GM06990 (cell line): ENCODE measurements around the gene BRAT1.

Experiments used
- DNase-seq: peaks from one replicate; pipeline ENCODE4 v3.0.0-alpha.2; 2011; ENCODE audit not compliant: insufficient read length; ENCODE audit errors: extremely low read depth
- H3K27me3 ChIP-seq: replicated peaks from 2 replicates; pipeline ENCODE4 v1.6.0; 2011; ENCODE audit warnings: low read length; ENCODE audit not compliant: control insufficient read depth, insufficient read depth
- H3K36me3 ChIP-seq: 2 replicates; pipeline ENCODE4 v1.5.1; 2011; ENCODE audit warnings: low read length; ENCODE audit not compliant: control insufficient read depth, insufficient read depth
- H3K4me3 ChIP-seq: replicated peaks from 2 replicates; pipeline ENCODE4 v1.5.1; 2011; ENCODE audit warnings: low read depth, mild to moderate bottlenecking, control low read depth, low read length
- TF ChIP-seq, protein P1 (sequence below): IDR thresholded peaks from 2 replicates; pipeline ENCODE4 v1.5.1; 2011; ENCODE audit warnings: low read length, control low read depth, mild to moderate bottlenecking, inconsistent platforms; ENCODE audit not compliant: insufficient read depth, poor library complexity, severe bottlenecking

BRAT1 gene

GRCh38 chr7:2542011-2542915 is 13.1 kb downstream of the BRAT1 start:
- Histone ChIP-seq H3K4me3 (no peak overlapping the region), H3K27me3 (no peaks in the 10 kb centered on the region), H3K36me3 (peaks cover 36% of the 10 kb centered on the region)
- TF ChIP-seq, protein P1, sequence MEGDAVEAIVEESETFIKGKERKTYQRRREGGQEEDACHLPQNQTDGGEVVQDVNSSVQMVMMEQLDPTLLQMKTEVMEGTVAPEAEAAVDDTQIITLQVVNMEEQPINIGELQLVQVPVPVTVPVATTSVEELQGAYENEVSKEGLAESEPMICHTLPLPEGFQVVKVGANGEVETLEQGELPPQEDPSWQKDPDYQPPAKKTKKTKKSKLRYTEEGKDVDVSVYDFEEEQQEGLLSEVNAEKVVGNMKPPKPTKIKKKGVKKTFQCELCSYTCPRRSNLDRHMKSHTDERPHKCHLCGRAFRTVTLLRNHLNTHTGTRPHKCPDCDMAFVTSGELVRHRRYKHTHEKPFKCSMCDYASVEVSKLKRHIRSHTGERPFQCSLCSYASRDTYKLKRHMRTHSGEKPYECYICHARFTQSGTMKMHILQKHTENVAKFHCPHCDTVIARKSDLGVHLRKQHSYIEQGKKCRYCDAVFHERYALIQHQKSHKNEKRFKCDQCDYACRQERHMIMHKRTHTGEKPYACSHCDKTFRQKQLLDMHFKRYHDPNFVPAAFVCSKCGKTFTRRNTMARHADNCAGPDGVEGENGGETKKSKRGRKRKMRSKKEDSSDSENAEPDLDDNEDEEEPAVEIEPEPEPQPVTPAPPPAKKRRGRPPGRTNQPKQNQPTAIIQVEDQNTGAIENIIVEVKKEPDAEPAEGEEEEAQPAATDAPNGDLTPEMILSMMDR: no peak
- DNase-seq: no peak

DNA sequence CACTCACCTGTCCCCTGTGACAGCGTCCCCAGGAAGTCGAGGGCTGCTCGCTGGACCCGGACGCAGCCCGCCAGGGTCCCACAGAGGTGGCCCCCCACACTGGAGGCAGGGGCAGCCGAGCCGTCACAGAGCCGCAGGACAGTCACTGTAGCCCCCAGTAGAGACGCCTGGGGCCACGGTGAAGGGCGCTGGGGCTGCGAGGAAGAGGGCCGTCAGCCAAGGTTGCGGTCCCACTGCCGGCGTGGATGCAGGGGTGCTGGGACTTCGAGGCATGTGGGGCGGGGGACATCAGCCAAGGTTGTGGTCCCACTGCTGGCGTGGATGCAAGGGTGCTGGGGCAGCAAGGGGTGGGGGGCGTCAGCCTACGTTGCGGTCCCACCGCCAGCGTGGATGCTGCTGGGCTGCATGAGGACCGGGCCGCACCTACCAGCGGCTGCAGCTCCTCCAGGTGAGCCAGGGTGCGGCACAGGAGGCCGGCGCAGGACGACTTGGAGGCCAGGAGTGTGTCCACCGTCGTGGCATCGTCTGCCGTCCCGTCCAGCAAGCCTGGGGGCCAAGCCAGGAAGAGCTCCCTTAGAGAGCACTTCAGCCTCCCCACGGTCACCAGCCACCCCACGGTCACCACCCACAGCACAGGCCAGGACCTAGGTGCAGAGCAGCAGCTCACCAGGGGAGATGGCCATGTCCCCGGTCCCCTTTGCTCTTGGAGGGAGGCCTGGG is 13.9 kb downstream of the BRAT1 start:
- peaks cover 34% of the 10 kb centered on the region for H3K36me3 ChIP-seq
- DNase-seq: no peak
- H3K4me3 ChIP-seq: no peak overlapping the region
- TF ChIP-seq, protein P1: no peak
- no peaks in the 10 kb centered on the region for H3K27me3 ChIP-seq

DNA sequence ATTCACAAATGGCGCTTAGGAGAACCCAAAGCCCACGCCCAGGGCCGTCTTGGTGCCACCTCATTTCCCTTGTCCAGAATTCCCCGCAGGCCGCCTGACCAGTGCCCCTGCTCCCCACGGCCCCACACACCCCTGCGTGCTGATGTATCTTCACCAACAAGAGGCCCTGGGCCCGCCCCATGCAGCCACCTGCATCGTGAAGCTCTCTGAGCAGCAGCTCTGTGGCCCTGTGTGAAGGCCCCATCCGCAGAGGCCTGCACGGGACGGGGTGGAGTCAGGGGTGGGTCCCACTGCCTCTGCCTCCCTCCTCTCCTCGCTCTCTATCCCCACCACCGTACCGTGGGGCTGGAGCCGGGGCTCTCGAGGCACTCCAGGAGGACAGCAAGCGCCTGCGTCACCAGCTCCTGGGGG is 14.7 kb downstream of the BRAT1 start:
- TF ChIP-seq, protein P1: no peak

DNA sequence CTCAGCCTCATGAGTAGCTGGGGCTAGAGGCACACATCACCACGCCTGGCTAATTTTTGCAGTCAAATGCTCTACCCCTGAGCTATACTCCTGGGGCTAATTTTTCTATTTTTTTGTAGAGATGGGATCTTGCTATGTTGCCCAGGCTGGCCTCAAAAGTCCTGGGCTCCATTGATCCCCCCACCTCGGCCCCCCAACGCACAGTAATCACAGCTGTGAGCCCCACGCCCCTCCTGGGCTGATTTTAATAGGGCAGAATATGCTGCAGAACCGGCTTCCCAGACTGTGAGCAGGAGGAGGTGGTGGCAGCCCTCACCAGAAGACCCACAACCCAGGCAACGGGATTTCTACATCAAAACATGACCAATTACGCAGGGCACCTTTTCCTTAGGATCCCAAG is 15.2 kb downstream of the BRAT1 start:
- H3K4me3 ChIP-seq: no peak overlapping the region
- no peaks in the 10 kb centered on the region for H3K27me3 ChIP-seq
- no peak for DNase-seq
- TF ChIP-seq, protein P1: no peak
- peaks cover 31% of the 10 kb centered on the region for H3K36me3 ChIP-seq

More for the DNA sequence above, 14.7 kb downstream of the BRAT1 start:
- DNase-seq: no peak
- H3K4me3 ChIP-seq: no peak overlapping the region
- H3K36me3 ChIP-seq: peaks cover 31% of the 10 kb centered on the region
- H3K27me3 ChIP-seq: no peaks in the 10 kb centered on the region

DNA sequence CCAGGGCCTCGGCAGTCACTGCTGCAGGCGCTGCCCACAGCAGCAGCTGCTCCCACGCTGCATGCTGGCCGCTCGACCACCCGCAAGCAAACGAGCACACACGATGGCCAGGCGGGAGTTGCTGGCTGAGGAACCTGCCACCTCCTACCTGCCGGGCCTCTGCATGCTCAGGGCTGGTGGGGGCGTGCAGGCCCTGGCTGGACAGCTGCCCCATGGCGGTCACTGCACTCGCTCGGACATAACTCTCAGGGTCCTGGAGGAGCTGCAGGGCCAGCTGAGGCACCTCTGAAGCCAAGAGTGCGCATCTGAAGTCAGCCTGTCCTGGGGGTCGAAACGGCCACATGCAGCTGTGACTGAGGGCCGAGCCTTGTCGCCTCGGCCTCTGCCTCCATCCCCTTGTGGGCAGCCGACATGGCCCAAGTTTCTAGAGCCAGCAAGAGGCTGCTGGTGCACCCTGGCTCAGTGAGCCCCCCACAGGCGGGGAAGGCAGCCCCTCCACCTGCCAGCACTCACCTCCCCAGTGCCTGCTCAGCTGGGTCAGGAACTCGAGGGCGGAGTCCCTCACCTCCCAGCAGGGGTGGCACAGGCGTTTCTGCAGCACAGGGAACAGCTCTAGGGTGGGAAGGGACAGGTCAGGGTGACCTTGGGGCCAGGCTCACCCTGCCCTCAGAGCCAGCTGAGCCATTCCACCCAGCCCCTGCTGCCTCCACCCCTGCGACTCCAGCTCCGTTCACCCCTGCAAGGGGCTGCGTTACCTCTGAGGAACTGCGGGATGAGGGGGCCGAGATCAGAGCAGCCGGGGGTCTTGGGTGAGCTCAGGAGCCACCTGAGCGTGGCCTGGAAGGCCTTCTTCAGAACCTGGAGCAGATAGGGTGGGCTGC is 16.1 kb downstream of the BRAT1 start:
- Histone ChIP-seq H3K36me3 (peaks cover 25% of the 10 kb centered on the region), H3K4me3 (no peak overlapping the region), H3K27me3 (no peaks in the 10 kb centered on the region)
- TF ChIP-seq, protein P1: no peak
- DNase-seq: no peak
